Retinal pigment epithelial cell (primary cell): ENCODE measurements around the gene ADAMTS16.
"Not testable (repeated sequence)": the region's sequence is repeated elsewhere in the genome, so short reads cannot be mapped to it uniquely, and the experiment has no call there.

Experiments used
- DNase-seq: peaks from one replicate; pipeline ENCODE4 v3.0.0-alpha.2; 2010; ENCODE audit warnings: low read depth
- H3K4me3 ChIP-seq: 2 replicates; pipeline ENCODE4 v1.5.1; 2011; ENCODE audit warnings: mild to moderate bottlenecking, low read length, control low read depth, moderate library complexity
- TF ChIP-seq, protein P1 (sequence below): conservative IDR thresholded peaks from 2 replicates; pipeline ENCODE4 v1.5.1; 2011; ENCODE audit warnings: low read depth, low read length, control low read depth, inconsistent platforms

ADAMTS16 gene

DNA sequence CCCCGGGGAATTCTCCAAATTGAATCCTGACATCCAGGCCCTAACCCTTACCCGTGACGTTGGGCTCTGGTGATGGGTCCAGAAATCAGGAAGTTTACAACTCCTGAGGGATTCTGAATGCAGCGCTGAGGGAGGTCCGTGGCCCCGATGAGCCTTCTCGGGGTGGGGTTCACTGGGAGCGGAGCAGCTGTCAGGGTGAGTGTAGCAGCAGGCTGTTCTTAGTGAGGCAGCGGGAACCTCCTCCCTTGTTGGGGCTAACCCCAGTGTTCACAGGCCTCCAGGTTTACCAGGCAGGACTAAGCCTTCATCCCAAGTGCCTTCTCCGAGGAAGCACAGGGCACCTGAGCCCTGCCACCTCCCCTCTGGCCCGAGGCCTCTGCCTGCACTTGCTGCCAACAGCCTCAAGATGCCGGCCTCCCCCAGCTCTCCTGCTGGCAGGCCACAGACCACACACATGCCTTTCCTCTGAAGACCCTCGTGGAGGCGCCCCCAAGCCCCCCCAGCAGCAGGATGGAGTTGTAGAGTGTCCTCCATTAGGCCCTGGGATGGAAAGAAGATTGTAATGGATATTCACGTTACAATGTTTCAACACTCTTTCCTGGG lies 7.3 kb upstream of the ADAMTS16 start:
- H3K4me3 ChIP-seq = no peak overlapping the region
- no peak for DNase-seq
- TF ChIP-seq, protein P1, sequence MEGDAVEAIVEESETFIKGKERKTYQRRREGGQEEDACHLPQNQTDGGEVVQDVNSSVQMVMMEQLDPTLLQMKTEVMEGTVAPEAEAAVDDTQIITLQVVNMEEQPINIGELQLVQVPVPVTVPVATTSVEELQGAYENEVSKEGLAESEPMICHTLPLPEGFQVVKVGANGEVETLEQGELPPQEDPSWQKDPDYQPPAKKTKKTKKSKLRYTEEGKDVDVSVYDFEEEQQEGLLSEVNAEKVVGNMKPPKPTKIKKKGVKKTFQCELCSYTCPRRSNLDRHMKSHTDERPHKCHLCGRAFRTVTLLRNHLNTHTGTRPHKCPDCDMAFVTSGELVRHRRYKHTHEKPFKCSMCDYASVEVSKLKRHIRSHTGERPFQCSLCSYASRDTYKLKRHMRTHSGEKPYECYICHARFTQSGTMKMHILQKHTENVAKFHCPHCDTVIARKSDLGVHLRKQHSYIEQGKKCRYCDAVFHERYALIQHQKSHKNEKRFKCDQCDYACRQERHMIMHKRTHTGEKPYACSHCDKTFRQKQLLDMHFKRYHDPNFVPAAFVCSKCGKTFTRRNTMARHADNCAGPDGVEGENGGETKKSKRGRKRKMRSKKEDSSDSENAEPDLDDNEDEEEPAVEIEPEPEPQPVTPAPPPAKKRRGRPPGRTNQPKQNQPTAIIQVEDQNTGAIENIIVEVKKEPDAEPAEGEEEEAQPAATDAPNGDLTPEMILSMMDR = no peak

DNA sequence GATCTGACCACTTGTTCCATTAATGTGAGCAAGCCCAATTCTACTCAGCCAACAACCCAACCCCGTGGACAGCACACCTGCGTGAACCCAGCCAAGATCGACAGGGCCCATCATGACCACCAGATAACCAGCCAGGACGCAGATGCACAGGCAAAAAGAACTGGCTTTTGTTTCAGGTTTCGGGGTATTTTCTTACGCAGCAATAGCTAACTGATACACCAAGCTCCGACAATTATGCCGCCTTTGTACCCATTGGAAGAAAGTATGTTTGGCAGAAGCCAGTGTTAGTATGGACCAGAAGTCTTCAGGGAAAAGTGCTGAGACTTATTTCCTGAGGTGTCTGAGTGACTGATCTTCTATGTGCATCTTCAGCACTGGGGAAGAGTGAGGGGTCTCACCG lies 6.0 kb upstream of the ADAMTS16 start:
- H3K4me3 ChIP-seq = no peak overlapping the region
- TF ChIP-seq, protein P1 = no peak
- DNase-seq = no peak

DNA sequence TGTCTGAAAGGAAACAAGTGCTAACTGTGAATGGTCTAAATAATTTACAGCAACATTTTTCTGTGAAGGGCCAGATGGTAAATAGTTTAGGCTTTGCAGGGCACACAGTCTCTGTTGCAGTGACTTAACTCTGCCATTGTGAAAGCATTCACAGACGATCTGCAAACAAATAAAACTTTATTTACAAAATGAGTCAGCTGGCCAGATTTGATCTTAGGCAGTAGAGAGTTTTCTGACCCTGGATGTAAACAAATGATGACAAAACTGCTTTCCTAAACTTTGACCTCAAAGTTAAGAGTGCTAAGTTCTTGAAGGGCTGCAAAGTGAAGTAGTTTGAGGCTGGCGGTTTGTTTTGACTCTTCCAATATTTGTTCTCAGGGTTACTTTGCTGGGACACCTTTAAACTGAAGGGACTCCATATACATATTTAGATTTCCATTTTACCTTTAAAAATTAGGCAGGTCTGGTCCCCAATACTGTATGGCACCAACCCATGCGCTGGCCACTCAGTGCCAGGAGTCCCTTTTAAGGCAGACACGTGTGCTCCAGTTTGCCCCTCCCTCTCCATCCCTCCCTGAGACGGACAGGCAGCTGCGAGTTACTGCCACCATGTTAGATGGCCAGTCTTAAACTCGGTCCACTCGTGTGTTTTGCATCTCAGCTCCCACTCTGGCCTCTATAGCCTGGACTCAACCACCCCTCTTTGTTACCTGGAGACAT lies 4.0 kb upstream of the ADAMTS16 start:
- TF ChIP-seq, protein P1 = no peak
- DNase-seq = no peak
- H3K4me3 ChIP-seq = no peak overlapping the region

DNA sequence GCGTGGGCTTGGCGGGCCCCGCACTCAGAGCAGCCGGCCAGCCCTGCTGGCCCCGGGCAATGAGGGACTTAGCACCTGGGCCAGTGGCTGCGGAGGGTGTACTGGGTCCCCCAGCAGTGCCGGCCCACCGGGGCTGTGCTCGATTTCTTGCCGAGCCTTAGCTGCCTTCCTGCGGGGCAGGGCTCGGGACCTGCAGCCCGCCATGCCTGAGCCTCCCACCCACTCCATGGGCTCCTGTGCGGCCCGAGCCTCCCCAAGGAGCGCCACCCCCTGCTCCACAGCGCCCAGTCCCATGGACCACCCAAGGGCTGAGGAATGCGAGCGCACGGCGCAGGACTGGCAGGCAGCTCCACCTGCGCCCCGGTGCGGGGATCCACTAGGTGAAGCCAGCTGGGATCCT lies 2.3 kb upstream of the ADAMTS16 start:
- not testable (repeated sequence) for DNase-seq, H3K4me3 ChIP-seq

DNA sequence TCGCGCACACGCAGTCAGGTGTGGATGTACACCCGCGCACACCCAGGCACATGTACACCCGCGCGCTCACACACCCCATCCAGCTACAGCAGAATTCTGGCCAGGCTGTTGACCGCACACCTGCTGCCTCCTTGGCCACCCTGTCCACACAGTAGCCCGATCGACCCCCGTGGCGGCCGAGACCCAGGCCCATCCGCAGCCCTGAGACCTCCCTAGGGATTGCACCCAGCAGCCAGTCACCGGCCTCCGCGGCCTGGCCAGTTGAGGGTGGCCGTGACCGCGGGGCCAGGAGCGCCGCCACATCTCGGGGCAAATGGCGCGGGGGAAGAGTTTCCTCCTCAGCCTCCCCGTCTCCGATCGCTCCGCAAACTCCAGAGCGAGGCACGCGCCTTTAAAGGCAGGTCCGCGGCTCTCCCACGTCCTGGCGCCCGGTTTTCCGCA lies 774 bp upstream of the ADAMTS16 start:
- TF ChIP-seq, protein P1 = no peak
- DNase-seq = no peak
- H3K4me3 ChIP-seq = no peak overlapping the region

DNA sequence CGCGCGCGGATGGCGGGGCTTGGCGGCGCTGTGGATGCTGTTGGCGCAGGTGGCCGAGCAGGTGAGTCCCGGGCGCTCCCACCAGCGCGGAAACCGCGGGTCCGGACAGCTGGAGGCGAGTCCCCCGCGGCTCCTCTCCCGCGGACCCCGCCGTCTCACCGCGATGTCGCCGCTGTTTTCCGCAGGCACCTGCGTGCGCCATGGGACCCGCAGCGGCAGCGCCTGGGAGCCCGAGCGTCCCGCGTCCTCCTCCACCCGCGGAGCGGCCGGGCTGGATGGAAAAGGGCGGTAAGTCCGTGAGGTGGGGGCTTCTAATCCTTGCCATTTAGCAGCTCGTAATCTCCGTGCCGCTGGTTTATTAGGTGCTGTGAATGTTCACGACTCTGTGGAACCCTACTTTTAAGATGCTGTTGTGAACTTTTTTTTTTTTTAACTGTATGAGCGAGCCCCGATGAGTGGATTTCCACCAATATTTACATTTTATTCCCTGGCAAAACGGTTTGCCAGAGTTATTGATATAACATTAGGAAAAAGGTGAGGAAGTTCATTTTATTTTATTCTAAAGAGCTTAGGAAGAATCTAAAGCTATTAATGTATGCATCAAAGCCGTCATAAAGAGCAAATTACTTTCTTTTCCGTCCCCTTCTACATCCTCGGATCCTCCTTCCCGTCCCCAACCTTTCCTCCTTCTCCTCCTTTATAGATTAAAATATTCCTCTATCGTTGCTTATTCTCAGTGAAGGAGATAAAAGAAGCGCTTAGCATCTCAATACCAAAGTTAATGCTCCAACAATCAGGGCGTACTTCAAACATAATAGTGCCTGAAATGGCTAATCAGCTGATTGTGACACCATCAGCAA lies 579 bp downstream of the ADAMTS16 start:
- no peak overlapping the region for H3K4me3 ChIP-seq
- no peak for DNase-seq
- TF ChIP-seq, protein P1 = no peak

DNA sequence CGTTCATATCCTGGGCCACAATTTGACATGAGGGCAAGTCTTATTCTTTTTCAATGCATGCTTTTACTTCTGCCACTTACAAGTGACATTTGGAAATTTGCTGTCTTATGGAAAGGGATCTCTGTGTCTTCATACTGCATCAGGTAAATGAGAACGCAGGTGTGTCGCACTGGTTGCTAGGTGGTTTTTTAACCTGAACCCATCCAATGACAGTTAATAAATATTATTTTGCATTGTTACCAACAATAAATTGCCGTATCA lies 1.1 kb downstream of the ADAMTS16 start:
- no peak overlapping the region for H3K4me3 ChIP-seq
- TF ChIP-seq, protein P1 = no peak
- DNase-seq = no peak
